GM12878 (cell line): ENCODE data around the gene AGBL4. TPM values are rescaled to one million over a fixed set of nuclear protein-coding genes. Genes with fewer than 3 reads are reported as not detected.

Source experiments
- ATAC-seq: fragments of 200-7000 bp; cut with Tn5 transposase; 3 replicates; pipeline ENCODE4 v1.9.1; 2020; ENCODE audit warnings: mild to moderate bottlenecking, moderate library complexity
- BruUV-seq: library from RNA; stranded (reverse); fragments of 400-500 nt; replicated peaks from 2 replicates; lab custom pipeline; 2021; lab: Mats Ljungman, UMichigan
- CTCF ChIA-PET: fragments of 300-600 bp; sonication (Branson Sonifier 250); formaldehyde crosslinking; extraction: SDS; loops from one replicate; lab custom pipeline; 2021; ENCODE audit warnings: inconsistent platforms; lab: Yijun Ruan, JAX
- POLR2A ChIA-PET: fragments of 350-600 bp; formaldehyde crosslinking; extraction: SDS; loops from one replicate; lab custom pipeline; 2021; ENCODE audit warnings: inconsistent platforms; lab: Charles Lee
- RAD21 ChIA-PET: fragments of 300-600 bp; sonication (Branson Sonifier 250); formaldehyde crosslinking; loops from one replicate; lab custom pipeline; 2023; ENCODE audit warnings: antibody characterized with exemption; ENCODE audit not compliant: unreplicated experiment; lab: Charles Lee
- SMC1A ChIA-PET: fragments of 300-600 bp; sonication (Branson Sonifier 250); formaldehyde crosslinking; loops from one replicate; lab custom pipeline; 2023; ENCODE audit not compliant: unreplicated experiment, uncharacterized antibody; lab: Charles Lee
- DNase-seq: peaks from one replicate; pipeline ENCODE4 v3.0.0-alpha.2; 2011; ENCODE audit warnings: low read depth, low spot score
- FAIRE-seq: peaks from 3 replicates; lab custom pipeline; 2011; peaks lifted over from hg19 to GRCh38; lab: Jason Lieb, UNC
- H2AFZ ChIP-seq: 2 replicates; pipeline ENCODE4 v1.6.0; 2011; ENCODE audit warnings: low read depth, low read length, control low read depth; ENCODE audit not compliant: control insufficient read depth
- H3K27ac ChIP-seq: 2 replicates; pipeline ENCODE4 v1.5.1; 2011; ENCODE audit warnings: control low read depth; ENCODE audit not compliant: control insufficient read depth, insufficient read depth
- H3K27me3 ChIP-seq, 2 experiments: replicated peaks in 1 of 2; 2 replicates each; pipeline versions ENCODE4 v1.6.0 to v1.6.1; 2011; ENCODE audit warnings: low read length in 1 of 2; ENCODE audit not compliant: control insufficient read depth in 2 of 2, insufficient read depth in 2 of 2
- H3K36me3 ChIP-seq, 2 experiments: 2 replicates each; pipeline ENCODE4 v1.5.1; 2011; ENCODE audit warnings: low read length in 1 of 2; ENCODE audit not compliant: control insufficient read depth in 2 of 2, insufficient read depth in 2 of 2
- H3K4me1 ChIP-seq: 2 replicates; pipeline ENCODE4 v1.6.1; 2011; ENCODE audit warnings: mild to moderate bottlenecking, low read length, moderate library complexity, mixed read lengths; ENCODE audit not compliant: control insufficient read depth, insufficient read depth
- H3K4me2 ChIP-seq: 2 replicates; pipeline ENCODE4 v1.6.0; 2011; ENCODE audit warnings: control low read depth; ENCODE audit not compliant: control insufficient read depth, insufficient read depth
- H3K4me3 ChIP-seq: fragments of 200-600 bp; sonication (generic); 2 replicates; pipeline ENCODE4 v1.5.1; 2016
- H3K79me2 ChIP-seq: 2 replicates; pipeline ENCODE4 v1.6.0; 2011; ENCODE audit warnings: low read length; ENCODE audit not compliant: control insufficient read depth, insufficient read depth
- H3K9ac ChIP-seq: 2 replicates; pipeline ENCODE4 v1.8.0; 2011; ENCODE audit warnings: low read length, control low read depth, mixed read lengths; ENCODE audit not compliant: control insufficient read depth, insufficient read depth
- H3K9me3 ChIP-seq: replicated peaks from 3 replicates; pipeline ENCODE4 v1.5.1; 2011; ENCODE audit warnings: mild to moderate bottlenecking, low read length; ENCODE audit not compliant: control insufficient read depth, insufficient read depth
- H4K20me1 ChIP-seq: 2 replicates; pipeline ENCODE4 v1.6.0; 2011; ENCODE audit not compliant: control insufficient read depth, insufficient read depth
- ATF7 ChIP-seq: fragments of 450-650 bp; IDR thresholded peaks from 2 replicates; pipeline ENCODE4 v1.6.1; 2016; ENCODE audit warnings: low read depth, mild to moderate bottlenecking
- CBX5 ChIP-seq: sonication (generic); IDR thresholded peaks from 2 replicates; pipeline ENCODE4 v1.6.1; 2016; ENCODE audit warnings: low read depth, moderate library complexity, mild to moderate bottlenecking, inconsistent platforms
- HDAC2 ChIP-seq: fragments of 200-600 bp; sonication (generic); IDR thresholded peaks from 2 replicates; pipeline ENCODE4 v1.6.1; 2017
- KAT2A ChIP-seq: conservative IDR thresholded peaks from 2 replicates; pipeline ENCODE4 v1.6.1; 2011; ENCODE audit warnings: low read depth, low read length; ENCODE audit not compliant: control insufficient read depth
- MXI1 ChIP-seq: fragments of 150-350 bp; IDR thresholded peaks from 2 replicates; pipeline ENCODE4 v1.6.1; 2011; ENCODE audit warnings: low read depth, mild to moderate bottlenecking, inconsistent platforms, low read length, improper control_type of control experiment
- POLR2A ChIP-seq: IDR thresholded peaks from 2 replicates; pipeline ENCODE4 v1.6.1; 2011; ENCODE audit warnings: low read depth, mild to moderate bottlenecking, low read length
- RAD51 ChIP-seq: fragments of 450-650 bp; IDR thresholded peaks from 2 replicates; pipeline ENCODE4 v1.6.1; 2016; ENCODE audit warnings: moderate library complexity, mild to moderate bottlenecking, inconsistent platforms
- RFX5 ChIP-seq: IDR thresholded peaks from 2 replicates; pipeline ENCODE4 v1.6.1; 2011; ENCODE audit warnings: low read depth, low read length, improper control_type of control experiment
- RUNX3 ChIP-seq: IDR thresholded peaks from 2 replicates; pipeline ENCODE4 v1.6.1; 2012; ENCODE audit warnings: low read length, inconsistent platforms
- SIX5 ChIP-seq: IDR thresholded peaks from 2 replicates; pipeline ENCODE4 v1.6.1; 2011; ENCODE audit warnings: mild to moderate bottlenecking, low read depth, low read length, moderate library complexity; ENCODE audit not compliant: severe bottlenecking
- SMC3 ChIP-seq: IDR thresholded peaks from 2 replicates; pipeline ENCODE4 v1.6.1; 2011; ENCODE audit warnings: low read length, improper control_type of control experiment, borderline replicate concordance
- TBL1XR1 ChIP-seq: IDR thresholded peaks from 2 replicates; pipeline ENCODE4 v1.6.1; 2012; ENCODE audit warnings: low read depth, low read length, improper control_type of control experiment
- WGBS: methylation state at CpG from one replicate; pipeline ENCODE4 v1.1.6; 2016; ENCODE audit warnings: low lambda C conversion rate; ENCODE audit not compliant: insufficient replicate concordance, insufficient coverage; ENCODE audit errors: missing lambda C conversion rate; 5-methylcytosine and 5-hydroxymethylcytosine counted together
- in situ Hi-C: fragments of 300-500 bp; cut with MboI; formaldehyde crosslinking; loops from 9 replicates; pipeline ENCODE4 v1.14.3; 2018; ENCODE audit warnings: mixed read lengths
- intact Hi-C: fragments of 100-400 bp; cut with micrococcal nuclease; formaldehyde crosslinking; loops from one replicate; pipeline ENCODE4 v1.14.2; 2022; ENCODE audit not compliant: unreplicated experiment
- polyA plus RNA-seq, 11 experiments: library from polyadenylated mRNA; depleted of rRNA in 4 of 11; unstranded in 6 of 11; stranded (reverse) in 5 of 11; fragments of >200 nt; fragmentation: Nextera tagmentation in 4 of 11; fragmentation: Illumina TruSeq in 1 of 11; extraction: Ambion mirVana in 4 of 11; extraction: Trizol in 1 of 11; gene quantifications; 1 replicate in 1 of 11; 2 replicates in 10 of 11; pipeline versions ENCODE4 v1.2.1 to v1.2.3, GENCODE V29; 2011 to 2016; ENCODE audit warnings: inconsistent platforms in 2 of 11, missing spikeins in 2 of 11, low read depth in 1 of 11
- total RNA-seq, 4 experiments: library from RNA; depleted of rRNA in 3 of 4; stranded (reverse); fragments of >200 nt in 3 of 4; fragmentation: Illumina TruSeq in 1 of 4; extraction: Trizol in 1 of 4; gene quantifications; 2 replicates each; pipeline versions ENCODE4 v1.2.1 to v1.2.3, GENCODE V29; 2013 to 2021
- TF ChIP-seq, protein P1 (sequence below): fragments of 450-650 bp; formaldehyde crosslinking; IDR thresholded peaks from 2 replicates; pipeline ENCODE4 v1.5.0; 2022; ENCODE audit warnings: mild to moderate bottlenecking, missing genetic modification characterization

The AGBL4 gene
- total and polyA plus RNA-seq, 10 of the 15 experiments (the other 5 are each of a cell fraction or from before 2014, with no cell fraction given), result 0.31 TPM; not detected in 9

DNA sequence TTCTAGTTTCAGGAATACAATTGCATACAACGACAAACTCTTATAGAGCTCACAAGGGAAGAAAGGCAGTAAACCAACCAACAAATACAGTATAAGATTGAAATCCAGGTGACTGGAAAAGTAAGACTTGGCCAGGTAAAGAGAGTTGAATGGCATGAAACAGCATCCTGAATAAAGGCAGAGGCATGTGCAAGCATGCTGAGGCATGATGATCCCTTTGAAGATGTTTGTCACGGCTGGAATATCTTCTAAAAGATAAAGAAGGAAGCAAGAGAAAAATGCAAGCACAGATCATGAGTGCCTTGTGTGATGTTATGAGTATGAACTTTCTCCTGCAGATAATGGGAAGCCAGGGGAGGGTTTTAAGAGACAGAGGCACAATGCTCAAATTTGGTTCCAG lies 1468.5 kb downstream of the AGBL4 start:
- Histone ChIP-seq H3K4me1 (no peaks in the 10 kb centered on the region), H4K20me1 (no peaks in the 10 kb centered on the region), H3K27me3 (no peaks in the 10 kb centered on the region), H3K4me2 (no peak overlapping the region), H3K36me3 (no peaks in the 10 kb centered on the region), H3K9me3 (no peaks in the 10 kb centered on the region), H3K79me2 (no peaks in the 10 kb centered on the region), H3K27ac (no peak overlapping the region), H3K9ac (no peak overlapping the region), H2AFZ (no peak overlapping the region), H3K4me3 (no peak overlapping the region)
- DNase-seq, result no peak
- intact Hi-C loops, result no loop called here
- no peak for FAIRE-seq
- in situ Hi-C loops, result loop anchor here (10.0 kb wide), 1 partner anchor 1790 kb away; no protein-coding TSS in a partner anchor
- ChIA-PET POLR2A (no interaction called here), SMC1A (no interaction called here), CTCF (interaction anchor here (0.7 kb wide), 1 partner anchor 107 kb away, joined by 3 read pairs; no protein-coding TSS in a partner anchor), RAD21 (no interaction called here)
- ATAC-seq, result no peak
- no peak for TF ChIP-seq RAD51
- no peak for TF ChIP-seq HDAC2
- TF ChIP-seq ATF7, result no peak
- TF ChIP-seq TBL1XR1, result no peak
- 0% methylated on average over 2 of the region's 2 CpGs for WGBS
- no TSS peak for BruUV-seq

DNA sequence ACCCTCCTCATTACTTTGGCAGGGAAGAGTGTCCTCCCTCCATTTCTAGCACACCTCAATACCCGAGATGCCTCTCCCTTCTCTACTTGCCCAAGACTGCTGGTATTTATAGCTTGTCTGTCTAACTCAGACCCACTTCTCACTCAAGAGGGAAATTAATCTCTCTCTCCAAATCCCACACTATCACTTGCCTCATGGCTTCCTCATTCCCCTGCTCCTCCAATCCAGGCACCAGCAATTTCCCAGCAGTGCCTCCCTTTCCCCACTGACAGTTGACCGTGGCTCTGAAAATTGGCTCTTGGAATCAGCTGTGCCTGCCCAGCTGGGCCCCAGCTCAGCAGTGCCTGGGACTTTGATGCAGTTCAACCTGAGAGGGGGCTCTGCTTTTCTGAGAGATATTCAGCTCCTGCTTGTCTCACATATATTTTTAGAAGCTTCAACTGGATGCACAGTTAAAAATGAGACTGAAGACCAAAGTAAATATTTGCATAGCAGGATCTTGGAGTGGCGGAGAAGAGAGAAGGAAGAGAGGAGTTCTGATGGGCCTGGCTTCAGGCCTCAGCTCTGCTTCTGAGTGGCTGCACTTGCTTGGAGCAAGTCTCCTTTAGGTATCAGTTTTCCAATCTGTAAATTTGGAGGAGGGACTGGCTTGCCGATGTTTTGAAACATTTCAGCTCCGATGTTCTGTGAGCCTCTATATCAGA lies 1470.7 kb downstream of the AGBL4 start:
- H3K9ac ChIP-seq, result no peak overlapping the region
- TF ChIP-seq, protein P1, sequence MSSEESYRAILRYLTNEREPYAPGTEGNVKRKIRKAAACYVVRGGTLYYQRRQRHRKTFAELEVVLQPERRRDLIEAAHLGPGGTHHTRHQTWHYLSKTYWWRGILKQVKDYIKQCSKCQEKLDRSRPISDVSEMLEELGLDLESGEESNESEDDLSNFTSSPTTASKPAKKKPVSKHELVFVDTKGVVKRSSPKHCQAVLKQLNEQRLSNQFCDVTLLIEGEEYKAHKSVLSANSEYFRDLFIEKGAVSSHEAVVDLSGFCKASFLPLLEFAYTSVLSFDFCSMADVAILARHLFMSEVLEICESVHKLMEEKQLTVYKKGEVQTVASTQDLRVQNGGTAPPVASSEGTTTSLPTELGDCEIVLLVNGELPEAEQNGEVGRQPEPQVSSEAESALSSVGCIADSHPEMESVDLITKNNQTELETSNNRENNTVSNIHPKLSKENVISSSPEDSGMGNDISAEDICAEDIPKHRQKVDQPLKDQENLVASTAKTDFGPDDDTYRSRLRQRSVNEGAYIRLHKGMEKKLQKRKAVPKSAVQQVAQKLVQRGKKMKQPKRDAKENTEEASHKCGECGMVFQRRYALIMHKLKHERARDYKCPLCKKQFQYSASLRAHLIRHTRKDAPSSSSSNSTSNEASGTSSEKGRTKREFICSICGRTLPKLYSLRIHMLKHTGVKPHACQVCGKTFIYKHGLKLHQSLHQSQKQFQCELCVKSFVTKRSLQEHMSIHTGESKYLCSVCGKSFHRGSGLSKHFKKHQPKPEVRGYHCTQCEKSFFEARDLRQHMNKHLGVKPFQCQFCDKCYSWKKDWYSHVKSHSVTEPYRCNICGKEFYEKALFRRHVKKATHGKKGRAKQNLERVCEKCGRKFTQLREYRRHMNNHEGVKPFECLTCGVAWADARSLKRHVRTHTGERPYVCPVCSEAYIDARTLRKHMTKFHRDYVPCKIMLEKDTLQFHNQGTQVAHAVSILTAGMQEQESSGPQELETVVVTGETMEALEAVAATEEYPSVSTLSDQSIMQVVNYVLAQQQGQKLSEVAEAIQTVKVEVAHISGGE (CRISPR knock-in tag), result no peak
- no peak for TF ChIP-seq MXI1
- TF ChIP-seq KAT2A, result no peak
- no peak for TF ChIP-seq RUNX3
- no peak for TF ChIP-seq CBX5
- no peak for TF ChIP-seq SIX5
- TF ChIP-seq RFX5, result no peak
- TF ChIP-seq SMC3, result no peak
- no peak for TF ChIP-seq POLR2A

More for the DNA sequence above, 1470.7 kb downstream of the AGBL4 start:
- RAD21 ChIA-PET, result no interaction called here
- H3K79me2 ChIP-seq, result no peaks in the 10 kb centered on the region
- ATAC-seq, result no peak
- H3K36me3 ChIP-seq, result no peaks in the 10 kb centered on the region
- no peak for DNase-seq
- POLR2A ChIA-PET, result no interaction called here
- intact Hi-C loops (loop anchor here (5.0 kb wide), 1 partner anchor 264 kb away; no protein-coding TSS in a partner anchor), in situ Hi-C loops (loop anchor here (10.0 kb wide), 1 partner anchor 1792 kb away; no protein-coding TSS in a partner anchor)
- H3K27me3 ChIP-seq, result no peaks in the 10 kb centered on the region
- no TSS peak for BruUV-seq
- SMC1A ChIA-PET, result no interaction called here
- no peak overlapping the region for H2AFZ ChIP-seq
- H3K4me2 ChIP-seq, result no peak overlapping the region
- FAIRE-seq, result no peak
- CTCF ChIA-PET, result interaction anchor here (0.6 to 1.0 kb wide), 2 partner anchors 17 to 145 kb away, joined by 3 to 4 read pairs; no protein-coding TSS in a partner anchor
- H3K27ac ChIP-seq, result no peak overlapping the region
- H3K9me3 ChIP-seq, result no peaks in the 10 kb centered on the region
- H4K20me1 ChIP-seq, result no peaks in the 10 kb centered on the region
- WGBS, result 62% methylated on average over 5 of the region's 5 CpGs
- no peak overlapping the region for H3K4me3 ChIP-seq
- H3K4me1 ChIP-seq, result no peaks in the 10 kb centered on the region
